GM12878 (cell line): ENCODE data around the gene NNMT. TPM values are rescaled to one million over a fixed set of nuclear protein-coding genes. Genes with fewer than 3 reads are reported as not detected.

Source experiments
- ETV6 ChIP-seq, 2 experiments: fragments of 450-650 bp in 1 of 2; IDR thresholded peaks in 1 of 2; conservative IDR thresholded peaks in 1 of 2; 2 replicates each; pipeline ENCODE4 v1.6.1; 2014; ENCODE audit warnings: antibody characterized with exemption in 1 of 2, borderline replicate concordance in 1 of 2, low read depth in 1 of 2, mild to moderate bottlenecking in 1 of 2, moderate library complexity in 1 of 2
- MTA2 ChIP-seq: fragments of 450-650 bp; IDR thresholded peaks from 2 replicates; pipeline ENCODE4 v1.6.1; 2016; ENCODE audit warnings: low read depth, mild to moderate bottlenecking, moderate library complexity
- MTA3 ChIP-seq: IDR thresholded peaks from 2 replicates; pipeline ENCODE4 v1.6.1; 2012; ENCODE audit warnings: low read length, inconsistent platforms, borderline replicate concordance
- RCOR1 ChIP-seq: conservative IDR thresholded peaks from 2 replicates; pipeline ENCODE4 v1.6.1; 2012; ENCODE audit warnings: low read depth, low read length, improper control_type of control experiment
- SIX5 ChIP-seq: IDR thresholded peaks from 2 replicates; pipeline ENCODE4 v1.6.1; 2011; ENCODE audit warnings: mild to moderate bottlenecking, low read depth, low read length, moderate library complexity; ENCODE audit not compliant: severe bottlenecking
- polyA plus RNA-seq, 11 experiments: library from polyadenylated mRNA; depleted of rRNA in 4 of 11; unstranded in 6 of 11; stranded (reverse) in 5 of 11; fragments of >200 nt; fragmentation: Nextera tagmentation in 4 of 11; fragmentation: Illumina TruSeq in 1 of 11; extraction: Ambion mirVana in 4 of 11; extraction: Trizol in 1 of 11; gene quantifications; 1 replicate in 1 of 11; 2 replicates in 10 of 11; pipeline versions ENCODE4 v1.2.1 to v1.2.3, GENCODE V29; 2011 to 2016; ENCODE audit warnings: inconsistent platforms in 2 of 11, missing spikeins in 2 of 11, low read depth in 1 of 11
- total RNA-seq, 4 experiments: library from RNA; depleted of rRNA in 3 of 4; stranded (reverse); fragments of >200 nt in 3 of 4; fragmentation: Illumina TruSeq in 1 of 4; extraction: Trizol in 1 of 4; gene quantifications; 2 replicates each; pipeline versions ENCODE4 v1.2.1 to v1.2.3, GENCODE V29; 2013 to 2021
- TF ChIP-seq, protein P1 (sequence below): fragments of 450-650 bp; IDR thresholded peaks from 2 replicates; pipeline ENCODE4 v1.6.1; 2017; ENCODE audit warnings: antibody characterized with exemption, mild to moderate bottlenecking, moderate library complexity
- TF ChIP-seq, protein P2 (sequence below): fragments of 450-650 bp; IDR thresholded peaks from 2 replicates; pipeline ENCODE4 v1.6.1; 2016; ENCODE audit warnings: mild to moderate bottlenecking
- TF ChIP-seq, protein P3 (sequence below): fragments of 450-650 bp; formaldehyde crosslinking; IDR thresholded peaks from 2 replicates; pipeline ENCODE4 v1.4.0; 2022; ENCODE audit warnings: mild to moderate bottlenecking, moderate library complexity

Gene NNMT
- total and polyA plus RNA-seq, 10 of the 15 experiments (the other 5 are each of a cell fraction or from before 2014, with no cell fraction given): 0.46 TPM; not detected in 9

DNA sequence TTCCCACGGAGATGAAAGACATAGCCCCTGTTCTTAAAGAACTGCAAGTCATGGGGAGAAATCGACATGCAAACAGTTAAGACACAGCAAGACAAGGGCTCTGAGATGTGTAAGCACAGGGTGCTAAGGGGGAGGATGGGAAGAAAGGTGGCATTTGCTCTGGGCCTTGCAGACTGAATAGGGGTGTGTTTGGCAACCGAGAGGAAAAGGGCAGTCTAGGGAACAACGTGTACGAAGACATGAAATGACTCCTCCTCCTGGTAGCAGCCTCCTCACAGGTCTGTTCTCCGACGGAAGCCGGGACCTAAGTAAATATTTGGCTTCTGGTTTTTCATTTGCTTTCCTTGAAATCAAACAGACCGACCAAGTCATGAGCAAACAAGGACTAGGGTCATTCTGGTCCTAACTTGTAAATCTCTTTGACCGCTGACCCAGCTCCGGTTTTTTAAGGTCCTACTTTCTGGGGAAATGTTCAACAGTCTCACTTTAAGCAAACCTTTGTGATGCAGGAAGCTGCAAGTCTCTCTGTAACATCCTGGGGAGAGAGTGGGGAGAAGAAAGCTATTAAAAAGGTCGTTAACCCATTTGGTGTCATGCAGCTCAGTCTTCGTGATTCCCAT, 19.7 kb downstream of the NNMT start (continued):
- no peak for TF ChIP-seq MTA2
- TF ChIP-seq ETV6 (conservative IDR thresholded peaks at IDR 0.05 in 1 of 2, IDR thresholded peaks at IDR 0.05 in 1 of 2; ENCODE audit: borderline replicate concordance in 1 of 2, low read depth in 1 of 2): no peak
- TF ChIP-seq MTA3: no peak
- TF ChIP-seq, protein P1, sequence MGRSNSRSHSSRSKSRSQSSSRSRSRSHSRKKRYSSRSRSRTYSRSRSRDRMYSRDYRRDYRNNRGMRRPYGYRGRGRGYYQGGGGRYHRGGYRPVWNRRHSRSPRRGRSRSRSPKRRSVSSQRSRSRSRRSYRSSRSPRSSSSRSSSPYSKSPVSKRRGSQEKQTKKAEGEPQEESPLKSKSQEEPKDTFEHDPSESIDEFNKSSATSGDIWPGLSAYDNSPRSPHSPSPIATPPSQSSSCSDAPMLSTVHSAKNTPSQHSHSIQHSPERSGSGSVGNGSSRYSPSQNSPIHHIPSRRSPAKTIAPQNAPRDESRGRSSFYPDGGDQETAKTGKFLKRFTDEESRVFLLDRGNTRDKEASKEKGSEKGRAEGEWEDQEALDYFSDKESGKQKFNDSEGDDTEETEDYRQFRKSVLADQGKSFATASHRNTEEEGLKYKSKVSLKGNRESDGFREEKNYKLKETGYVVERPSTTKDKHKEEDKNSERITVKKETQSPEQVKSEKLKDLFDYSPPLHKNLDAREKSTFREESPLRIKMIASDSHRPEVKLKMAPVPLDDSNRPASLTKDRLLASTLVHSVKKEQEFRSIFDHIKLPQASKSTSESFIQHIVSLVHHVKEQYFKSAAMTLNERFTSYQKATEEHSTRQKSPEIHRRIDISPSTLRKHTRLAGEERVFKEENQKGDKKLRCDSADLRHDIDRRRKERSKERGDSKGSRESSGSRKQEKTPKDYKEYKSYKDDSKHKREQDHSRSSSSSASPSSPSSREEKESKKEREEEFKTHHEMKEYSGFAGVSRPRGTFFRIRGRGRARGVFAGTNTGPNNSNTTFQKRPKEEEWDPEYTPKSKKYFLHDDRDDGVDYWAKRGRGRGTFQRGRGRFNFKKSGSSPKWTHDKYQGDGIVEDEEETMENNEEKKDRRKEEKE: no peak
- TF ChIP-seq, protein P2, sequence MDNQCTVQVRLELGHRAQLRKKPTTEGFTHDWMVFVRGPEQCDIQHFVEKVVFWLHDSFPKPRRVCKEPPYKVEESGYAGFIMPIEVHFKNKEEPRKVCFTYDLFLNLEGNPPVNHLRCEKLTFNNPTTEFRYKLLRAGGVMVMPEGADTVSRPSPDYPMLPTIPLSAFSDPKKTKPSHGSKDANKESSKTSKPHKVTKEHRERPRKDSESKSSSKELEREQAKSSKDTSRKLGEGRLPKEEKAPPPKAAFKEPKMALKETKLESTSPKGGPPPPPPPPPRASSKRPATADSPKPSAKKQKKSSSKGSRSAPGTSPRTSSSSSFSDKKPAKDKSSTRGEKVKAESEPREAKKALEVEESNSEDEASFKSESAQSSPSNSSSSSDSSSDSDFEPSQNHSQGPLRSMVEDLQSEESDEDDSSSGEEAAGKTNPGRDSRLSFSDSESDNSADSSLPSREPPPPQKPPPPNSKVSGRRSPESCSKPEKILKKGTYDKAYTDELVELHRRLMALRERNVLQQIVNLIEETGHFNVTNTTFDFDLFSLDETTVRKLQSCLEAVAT: no peak
- TF ChIP-seq SIX5: no peak
- TF ChIP-seq, protein P3, sequence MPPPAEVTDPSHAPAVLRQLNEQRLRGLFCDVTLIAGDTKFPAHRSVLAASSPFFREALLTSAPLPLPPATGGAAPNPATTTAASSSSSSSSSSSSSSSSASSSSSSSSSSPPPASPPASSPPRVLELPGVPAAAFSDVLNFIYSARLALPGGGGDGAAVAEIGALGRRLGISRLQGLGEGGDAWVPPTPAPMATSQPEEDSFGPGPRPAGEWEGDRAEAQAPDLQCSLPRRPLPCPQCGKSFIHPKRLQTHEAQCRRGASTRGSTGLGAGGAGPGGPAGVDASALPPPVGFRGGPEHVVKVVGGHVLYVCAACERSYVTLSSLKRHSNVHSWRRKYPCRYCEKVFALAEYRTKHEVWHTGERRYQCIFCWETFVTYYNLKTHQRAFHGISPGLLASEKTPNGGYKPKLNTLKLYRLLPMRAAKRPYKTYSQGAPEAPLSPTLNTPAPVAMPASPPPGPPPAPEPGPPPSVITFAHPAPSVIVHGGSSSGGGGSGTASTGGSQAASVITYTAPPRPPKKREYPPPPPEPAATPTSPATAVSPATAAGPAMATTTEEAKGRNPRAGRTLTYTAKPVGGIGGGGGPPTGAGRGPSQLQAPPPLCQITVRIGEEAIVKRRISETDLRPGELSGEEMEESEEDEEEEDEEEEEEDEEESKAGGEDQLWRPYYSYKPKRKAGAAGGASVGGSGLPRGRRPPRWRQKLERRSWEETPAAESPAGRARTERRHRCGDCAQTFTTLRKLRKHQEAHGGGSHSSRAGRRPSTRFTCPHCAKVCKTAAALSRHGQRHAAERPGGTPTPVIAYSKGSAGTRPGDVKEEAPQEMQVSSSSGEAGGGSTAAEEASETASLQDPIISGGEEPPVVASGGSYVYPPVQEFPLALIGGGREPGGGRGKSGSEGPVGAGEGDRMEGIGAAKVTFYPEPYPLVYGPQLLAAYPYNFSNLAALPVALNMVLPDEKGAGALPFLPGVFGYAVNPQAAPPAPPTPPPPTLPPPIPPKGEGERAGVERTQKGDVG (CRISPR knock-in tag): no peak
- no peak for TF ChIP-seq RCOR1
